Stimulated activated CD8-positive, alpha-beta memory T cell treated with anti-CD3 and anti-CD28 coated beads, Interleukin-4, amount 100 ng/mL, for 48 hours (primary cell): ENCODE data around the gene BRD9.

Experiments
- DNase-seq: peaks from one replicate; pipeline ENCODE4 v3.0.0-alpha.2; 2020

The BRD9 gene

GRCh38 chr5:876398-877365 lies 15.9 kb downstream of the BRD9 start:
- DNase-seq = no peak

DNA sequence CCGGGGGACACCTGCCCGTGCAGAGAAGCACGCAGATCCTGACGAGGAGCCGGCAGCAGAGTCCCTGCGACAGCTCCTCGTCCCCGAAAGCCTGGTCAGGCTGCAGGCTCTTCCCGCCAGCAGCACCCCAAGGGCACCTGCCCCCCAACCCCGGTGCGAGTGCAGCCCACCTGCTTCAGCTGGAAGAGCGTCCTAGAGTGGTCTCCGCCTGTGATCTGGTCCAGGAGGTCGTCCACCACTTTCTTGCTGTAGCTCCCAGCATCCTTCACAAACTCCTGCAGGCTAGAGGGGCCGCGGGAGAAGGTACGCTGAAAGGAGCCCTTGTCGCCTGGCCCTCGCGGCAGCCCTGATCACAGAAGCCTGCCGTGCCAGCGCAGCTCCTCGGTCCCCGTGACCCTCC lies 16.7 kb downstream of the BRD9 start:
- no peak for DNase-seq

GRCh38 chr5:873328-873727 lies 19.3 kb downstream of the BRD9 start:
- no peak for DNase-seq

DNA sequence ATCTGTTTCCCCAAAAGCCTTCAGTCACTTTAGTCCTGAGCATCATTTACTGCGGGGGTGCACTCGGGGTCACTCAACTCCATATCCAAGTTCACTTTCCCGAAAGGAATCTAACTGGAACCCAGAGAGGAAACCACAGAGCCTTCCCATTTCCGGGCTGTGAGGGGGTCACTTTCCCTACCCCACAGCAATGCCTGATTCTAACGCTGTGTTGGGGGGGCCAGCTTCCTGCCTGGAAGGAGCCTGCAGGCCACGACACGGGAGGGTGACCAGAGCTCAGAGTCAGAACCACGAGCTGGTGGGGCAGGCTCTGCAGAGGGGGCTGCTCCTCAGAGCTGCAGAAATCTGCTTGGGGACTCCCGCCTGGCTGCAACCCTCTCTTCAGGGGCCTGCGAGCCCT lies 20.3 kb downstream of the BRD9 start:
- no peak for DNase-seq

DNA sequence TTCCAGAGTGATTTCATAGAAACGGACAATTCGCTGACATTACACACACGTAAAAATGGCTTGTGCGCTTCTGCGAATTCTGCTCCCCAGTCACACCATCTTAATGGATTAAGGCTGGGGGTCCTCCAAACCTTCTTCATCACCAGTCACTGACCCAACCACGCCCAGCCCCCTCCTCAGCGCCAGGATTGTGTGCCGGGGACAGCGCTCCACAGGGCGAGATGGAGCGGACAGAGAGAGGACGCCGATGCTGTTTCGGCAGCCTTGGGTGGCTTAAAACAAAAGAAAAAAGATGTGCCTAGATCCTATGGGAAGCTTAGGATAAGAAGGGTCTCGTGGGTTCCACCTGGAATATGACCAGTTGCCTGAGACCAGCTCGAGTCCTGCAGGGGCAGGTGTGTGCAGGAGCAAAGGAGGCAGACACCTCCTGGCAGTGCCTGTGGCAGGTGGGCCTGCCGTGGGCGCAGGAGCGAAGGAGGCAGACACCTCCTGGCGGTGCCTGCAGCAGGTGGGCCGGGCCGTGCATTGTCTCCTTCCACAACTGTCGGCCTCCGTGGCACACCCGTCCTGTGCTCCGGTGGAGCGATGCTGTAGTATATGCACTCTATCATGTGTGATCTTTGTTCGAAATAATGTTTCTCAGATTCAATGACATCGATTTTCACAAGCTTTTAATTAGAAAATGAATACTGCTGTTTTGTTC lies 20.9 kb downstream of the BRD9 start:
- DNase-seq = no peak

GRCh38 chr5:870956-871355 lies 21.6 kb downstream of the BRD9 start:
- DNase-seq = no peak

- DNase-seq = no peak
These were observed 24.0 kb downstream of the BRD9 start for GRCh38 chr5:868428-869135.

- DNase-seq = no peak
These were observed 25.2 kb downstream of the BRD9 start for GRCh38 chr5:867300-867870.

DNA sequence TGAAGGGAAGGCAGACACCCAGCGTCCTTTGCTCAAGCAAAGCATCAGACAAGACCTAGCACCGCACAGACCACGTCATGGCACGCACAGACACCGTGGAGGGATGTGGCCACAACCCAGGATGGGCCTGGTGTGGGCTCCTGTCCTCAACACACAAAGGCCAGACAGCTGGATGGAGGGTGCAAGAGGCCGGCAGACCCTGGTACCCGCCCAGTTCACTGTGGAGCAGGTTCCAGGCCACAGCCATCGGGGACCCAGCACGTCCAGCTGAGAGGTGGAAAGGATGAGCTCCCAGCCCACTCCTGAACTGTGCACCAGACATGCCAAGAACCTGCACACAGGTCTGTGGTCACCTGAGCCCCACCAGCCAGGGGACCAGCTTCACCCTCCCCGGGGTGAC lies 26.8 kb downstream of the BRD9 start:
- no peak for DNase-seq

DNA sequence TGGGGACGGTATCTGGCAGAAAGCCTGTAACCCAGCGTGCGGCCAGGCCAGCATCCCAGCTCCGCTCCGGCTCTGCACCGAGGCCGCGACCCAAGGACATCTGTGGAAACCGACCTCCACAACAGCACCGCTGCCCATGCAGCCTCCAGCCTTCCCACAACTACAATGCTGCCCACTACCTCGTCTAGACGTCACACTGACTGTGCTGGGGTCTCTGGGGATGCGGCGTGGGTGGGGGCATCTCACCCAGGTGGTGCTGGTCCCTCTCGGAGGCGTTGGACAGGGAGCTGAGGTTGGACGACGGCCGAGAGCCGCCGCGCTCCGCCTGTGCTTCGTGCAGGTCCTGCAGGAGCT lies 27.5 kb downstream of the BRD9 start:
- no peak for DNase-seq

DNA sequence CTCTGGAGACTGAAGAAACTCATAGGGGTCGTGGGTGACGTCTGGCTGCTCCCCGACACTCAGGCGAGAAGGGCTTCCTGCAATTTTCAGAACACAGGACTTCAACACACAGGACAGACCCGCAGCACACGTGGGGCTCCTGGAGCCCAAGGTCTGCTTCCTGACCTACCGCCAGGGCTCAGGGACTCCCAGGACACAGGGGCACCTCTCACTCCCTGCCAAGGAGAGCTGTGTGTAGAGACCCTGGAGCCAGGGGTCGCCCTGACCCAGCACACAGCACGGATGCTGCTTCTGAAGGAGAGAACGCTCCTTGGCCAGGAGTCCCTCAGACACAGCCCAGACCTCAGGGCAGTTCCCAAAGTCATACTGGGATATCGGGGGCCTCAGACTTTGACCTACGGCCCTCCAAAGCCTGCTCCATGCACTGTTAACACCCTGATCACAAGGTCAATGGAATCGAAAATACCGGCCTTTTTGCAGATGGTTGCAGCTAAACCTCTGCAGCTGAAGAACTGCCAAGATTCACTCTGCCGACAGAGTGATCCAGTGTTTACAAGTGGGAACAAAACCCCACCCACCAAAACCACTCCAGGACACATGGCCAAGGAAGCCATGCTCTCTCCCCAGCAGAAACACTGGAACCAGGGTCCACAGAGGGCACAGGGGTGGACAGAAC lies 28.0 kb downstream of the BRD9 start:
- no peak for DNase-seq

GRCh38 chr5:863244-863805 lies 29.3 kb downstream of the BRD9 start:
- DNase-seq = no peak

- DNase-seq = no peak
These were observed 30.0 kb downstream of the BRD9 start for GRCh38 chr5:862367-863243.

DNA sequence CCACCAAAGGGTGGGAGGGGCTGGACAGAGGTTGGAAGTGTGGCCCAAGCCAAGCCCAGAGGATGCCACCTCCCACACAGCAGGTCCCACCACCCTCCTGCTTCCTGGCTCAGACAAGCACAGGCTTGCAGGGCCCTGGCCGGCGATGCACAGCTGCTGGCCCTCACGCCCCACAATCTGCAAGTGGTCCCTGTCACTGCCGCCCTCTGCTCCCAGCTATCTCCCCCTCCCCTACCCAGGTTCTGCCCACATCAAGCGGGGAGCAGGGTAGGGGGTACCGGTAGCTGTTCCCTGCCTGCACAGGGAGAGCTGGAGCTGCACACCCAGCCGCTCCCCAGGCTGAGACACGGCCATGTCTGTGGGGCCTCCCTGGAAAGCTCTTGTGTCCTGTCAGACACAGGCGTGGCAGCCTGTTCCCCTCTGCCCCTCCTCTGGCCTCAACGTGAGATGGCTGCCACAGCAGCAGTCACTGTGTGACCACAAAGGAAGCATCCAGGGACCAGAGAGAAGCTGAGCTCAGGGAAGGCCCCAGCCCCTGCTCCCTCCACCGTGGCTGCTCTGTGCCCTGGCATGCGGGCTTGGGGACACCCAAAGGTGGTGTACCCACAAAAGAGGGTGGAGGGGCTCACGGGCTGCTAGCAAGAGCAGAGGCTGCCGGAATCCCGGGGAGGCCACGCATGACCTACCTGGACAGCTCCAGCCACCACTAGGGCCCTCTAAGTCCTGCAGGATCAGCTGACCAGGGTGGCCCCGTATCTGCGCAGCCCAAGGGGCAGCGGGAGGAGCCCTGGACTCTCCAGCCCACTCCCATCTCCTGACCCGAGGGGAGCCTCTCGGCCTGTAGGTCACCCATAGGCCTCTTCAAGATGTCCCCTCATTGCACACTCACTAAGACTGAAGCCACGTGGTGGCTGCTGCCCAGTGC lies 30.9 kb downstream of the BRD9 start:
- DNase-seq = no peak

DNA sequence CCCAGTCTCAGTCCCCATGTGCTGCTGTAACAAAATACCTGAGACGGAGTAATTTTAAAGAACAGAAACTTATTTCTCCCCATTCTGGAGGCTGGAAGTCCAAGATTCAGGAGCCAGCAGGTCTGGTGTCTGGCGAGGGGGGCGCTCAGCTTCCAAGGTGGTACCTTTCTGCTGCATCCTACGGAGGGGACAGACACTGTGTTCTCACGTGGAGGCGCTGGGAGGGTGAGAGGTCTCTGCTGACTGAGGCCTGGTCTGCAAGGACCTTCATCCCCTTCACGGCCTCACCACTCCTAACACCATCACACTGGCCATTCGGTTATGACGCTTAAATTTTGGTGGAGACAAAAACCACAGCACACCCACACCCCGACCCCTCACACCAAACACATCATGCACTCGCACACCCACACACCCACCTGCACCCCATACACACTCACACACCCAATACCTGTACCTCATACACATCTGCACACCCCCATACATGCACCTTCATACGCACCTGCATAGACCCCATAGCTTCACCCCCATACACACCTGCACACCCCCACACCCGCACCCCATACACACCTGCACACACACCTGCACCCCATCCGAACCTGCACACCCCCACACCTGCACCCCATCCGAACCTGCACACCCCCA lies 32.0 kb downstream of the BRD9 start:
- no peak for DNase-seq

DNA sequence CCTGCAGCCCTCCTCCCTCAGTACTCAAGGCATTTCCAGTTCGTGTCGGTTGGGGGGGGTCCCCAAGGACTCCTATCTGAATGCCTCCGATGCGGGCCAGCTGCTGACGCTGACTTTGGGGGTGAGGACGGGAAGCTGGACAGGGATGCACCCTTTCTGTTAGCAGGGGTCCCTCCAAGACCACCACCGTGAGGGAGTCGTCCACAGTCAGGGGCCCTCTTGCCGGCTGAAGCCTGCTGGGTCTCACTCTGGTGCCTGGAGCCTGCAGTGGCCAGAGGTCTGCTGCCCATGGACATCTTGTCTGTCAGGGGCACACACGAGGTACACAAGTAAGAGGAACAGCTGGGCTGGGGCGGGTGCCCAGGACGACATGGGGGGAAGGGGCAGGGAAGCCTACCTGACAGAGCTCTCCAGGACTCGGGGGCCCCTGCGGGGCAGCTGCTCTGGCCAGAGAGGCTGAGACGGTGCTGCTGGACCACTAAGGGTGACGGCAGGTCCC lies 32.8 kb downstream of the BRD9 start:
- DNase-seq = no peak

DNA sequence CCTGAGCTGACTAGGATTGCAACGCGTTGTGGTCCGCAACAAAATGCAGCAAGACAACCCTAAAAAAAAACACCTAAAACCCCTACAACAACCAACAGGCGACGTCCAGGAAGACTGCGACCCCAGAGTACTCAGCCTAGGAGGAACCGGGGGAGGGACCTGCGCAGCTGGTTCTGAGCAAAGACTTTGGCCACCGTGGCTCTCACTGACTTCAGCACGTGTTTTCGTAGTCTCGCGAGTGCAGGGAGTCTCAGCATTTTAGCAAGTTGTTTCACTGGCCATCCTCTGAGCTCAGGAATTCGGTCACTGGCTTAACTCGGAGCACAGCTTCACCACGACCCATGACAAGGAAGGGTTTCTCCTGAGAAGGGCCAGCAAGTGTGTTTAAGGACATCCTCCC lies 33.2 kb downstream of the BRD9 start:
- no peak for DNase-seq

DNA sequence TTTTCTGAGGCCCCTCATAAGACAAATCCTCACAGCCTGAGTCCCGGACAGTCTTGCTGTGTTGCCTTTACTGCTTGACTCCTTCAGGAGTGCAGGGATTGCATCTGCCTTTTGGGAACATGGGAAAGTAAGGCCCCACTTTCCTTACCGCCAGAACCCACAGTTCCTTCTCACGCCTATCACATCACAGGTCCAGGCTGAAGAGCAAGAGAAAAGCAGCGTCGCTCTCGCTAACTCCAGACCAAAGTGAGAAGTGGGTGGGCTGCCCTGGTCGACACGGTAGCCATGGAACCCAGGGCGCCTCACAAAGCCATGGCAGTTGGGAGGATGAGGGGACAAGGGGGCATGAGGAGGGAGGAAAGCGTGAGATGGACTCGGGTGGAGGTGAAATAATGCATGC lies 33.9 kb downstream of the BRD9 start:
- no peak for DNase-seq
